ENCODE measurements around the gene JMJD8. TPM values are rescaled to one million over a fixed set of nuclear protein-coding genes. Genes with fewer than 3 reads are reported as not detected.

The JMJD8 gene
- total and polyA plus RNA-seq, 10 donors = 24.9 to 58.7 (median 35.9) TPM

DNA sequence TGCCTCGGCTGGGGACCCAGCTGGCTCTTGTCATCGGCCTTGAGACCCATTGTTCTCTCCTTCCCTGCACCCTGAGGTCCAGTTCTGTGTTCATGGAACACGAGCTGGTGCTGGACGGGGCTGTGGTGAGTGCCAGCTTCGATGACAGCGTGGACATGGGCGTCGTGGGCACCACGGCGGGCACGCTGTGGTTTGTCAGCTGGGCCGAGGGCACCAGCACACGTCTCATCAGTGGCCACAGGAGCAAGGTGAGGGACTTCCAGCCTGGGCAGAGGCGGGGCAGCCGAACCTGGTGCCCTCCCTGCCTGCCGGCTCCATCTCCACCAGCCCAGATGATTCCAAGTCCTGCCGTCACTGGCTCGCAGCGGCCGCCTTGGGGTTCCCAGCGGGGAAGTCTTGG is 21.5 kb downstream of the JMJD8 start:
- Histone ChIP-seq H3K27ac (no peak overlapping the region), H3K9me3 (no peaks in the 10 kb centered on the region), H3K36me3 (peaks cover 0 to 12% (median 0%) of the 10 kb centered on the region in 6 donors), H3K4me3 (no peak overlapping the region), H3K27me3 (replicated peaks in 1 of 7) (no peaks in the 10 kb centered on the region), H3K4me1 (peaks cover 15 to 36% (median 25%) of the 10 kb centered on the region in 6 donors)
- TF ChIP-seq, protein P1, sequence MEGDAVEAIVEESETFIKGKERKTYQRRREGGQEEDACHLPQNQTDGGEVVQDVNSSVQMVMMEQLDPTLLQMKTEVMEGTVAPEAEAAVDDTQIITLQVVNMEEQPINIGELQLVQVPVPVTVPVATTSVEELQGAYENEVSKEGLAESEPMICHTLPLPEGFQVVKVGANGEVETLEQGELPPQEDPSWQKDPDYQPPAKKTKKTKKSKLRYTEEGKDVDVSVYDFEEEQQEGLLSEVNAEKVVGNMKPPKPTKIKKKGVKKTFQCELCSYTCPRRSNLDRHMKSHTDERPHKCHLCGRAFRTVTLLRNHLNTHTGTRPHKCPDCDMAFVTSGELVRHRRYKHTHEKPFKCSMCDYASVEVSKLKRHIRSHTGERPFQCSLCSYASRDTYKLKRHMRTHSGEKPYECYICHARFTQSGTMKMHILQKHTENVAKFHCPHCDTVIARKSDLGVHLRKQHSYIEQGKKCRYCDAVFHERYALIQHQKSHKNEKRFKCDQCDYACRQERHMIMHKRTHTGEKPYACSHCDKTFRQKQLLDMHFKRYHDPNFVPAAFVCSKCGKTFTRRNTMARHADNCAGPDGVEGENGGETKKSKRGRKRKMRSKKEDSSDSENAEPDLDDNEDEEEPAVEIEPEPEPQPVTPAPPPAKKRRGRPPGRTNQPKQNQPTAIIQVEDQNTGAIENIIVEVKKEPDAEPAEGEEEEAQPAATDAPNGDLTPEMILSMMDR (IDR thresholded peaks at IDR 0.05 in 8 of 11, conservative IDR thresholded peaks at IDR 0.05 in 3 of 11) = no peak
- TF ChIP-seq POLR2A (IDR thresholded peaks at IDR 0.05) (no peak), POLR2AphosphoS5 (IDR thresholded peaks at IDR 0.05) (no peak)
- DNase-seq = no peak
- WGBS, 5 donors = 87 to 95% (median 94%) methylated on average over 10 to 21 of the region's 21 CpGs
- intact Hi-C loops (cut with DNase I; ENCODE audit: low total_unique reads) = no loop called here

DNA sequence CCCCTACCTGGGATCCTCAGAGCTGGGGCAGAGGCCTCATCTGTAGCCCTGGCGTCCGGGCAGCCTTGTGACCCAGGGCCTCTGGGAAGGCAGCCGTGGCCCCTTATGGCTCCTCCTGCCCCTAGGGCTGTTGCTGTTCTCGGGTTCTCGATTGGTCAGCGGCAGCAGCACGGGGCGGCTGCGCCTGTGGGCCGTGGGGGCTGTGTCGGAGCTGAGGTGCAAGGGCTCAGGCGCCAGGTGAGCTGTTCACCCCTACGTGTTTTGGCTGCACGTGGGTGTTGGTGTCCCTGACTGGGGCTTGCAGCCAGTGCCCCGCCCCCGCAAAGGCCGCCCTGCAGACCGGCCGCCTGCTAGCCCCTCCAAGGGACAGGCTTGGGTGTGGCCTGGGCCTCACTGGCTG is 22.0 kb downstream of the JMJD8 start:
- Histone ChIP-seq H3K4me1 (peaks cover 10 to 31% (median 20%) of the 10 kb centered on the region in 6 donors), H3K36me3 (peaks cover 0 to 17% (median 0%) of the 10 kb centered on the region in 6 donors), H3K9me3 (no peaks in the 10 kb centered on the region), H3K27me3 (replicated peaks in 1 of 7) (no peaks in the 10 kb centered on the region), H3K27ac (no peak overlapping the region), H3K4me3 (no peak overlapping the region)
- WGBS, 5 donors = 94 to 97% (median 95%) methylated on average over 9 to 19 of the region's 19 CpGs
- intact Hi-C loops (cut with DNase I; ENCODE audit: low total_unique reads) = no loop called here
- TF ChIP-seq, protein P1 (IDR thresholded peaks at IDR 0.05 in 8 of 11, conservative IDR thresholded peaks at IDR 0.05 in 3 of 11) = no peak
- TF ChIP-seq POLR2AphosphoS5 (IDR thresholded peaks at IDR 0.05) (no peak), POLR2A (IDR thresholded peaks at IDR 0.05) (no peak)
- no peak for DNase-seq

DNA sequence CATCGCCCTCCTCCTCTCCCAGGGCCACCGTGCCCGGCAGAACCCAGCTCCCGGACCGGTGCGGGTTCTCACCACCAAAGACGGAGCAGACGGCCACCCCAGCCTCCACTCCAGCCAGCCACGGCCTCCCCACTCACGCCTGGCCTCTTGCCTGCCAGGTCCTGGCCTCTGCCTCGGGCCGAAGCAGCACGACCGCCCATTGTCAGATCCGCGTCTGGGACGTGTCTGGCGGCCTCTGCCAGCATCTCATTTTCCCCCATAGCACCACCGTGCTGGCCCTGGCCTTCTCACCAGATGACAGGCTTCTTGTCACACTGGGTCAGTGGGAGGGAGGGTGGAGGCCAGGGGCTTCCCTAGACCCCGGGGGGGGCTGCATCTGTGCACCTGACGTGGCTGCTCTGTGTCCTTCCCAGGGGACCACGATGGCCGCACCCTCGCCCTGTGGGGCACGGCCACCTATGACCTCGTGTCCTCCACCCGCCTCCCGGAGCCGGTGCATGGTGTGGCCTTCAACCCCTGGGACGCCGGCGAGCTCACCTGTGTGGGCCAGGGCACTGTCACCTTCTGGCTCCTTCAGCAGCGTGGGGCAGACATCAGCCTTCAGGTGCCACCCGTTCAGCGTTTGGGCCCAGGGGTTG is 22.8 kb downstream of the JMJD8 start:
- DNase-seq = no peak
- H3K36me3 ChIP-seq = peaks cover 0 to 24% (median 0%) of the 10 kb centered on the region in 6 donors
- intact Hi-C loops (cut with DNase I; ENCODE audit: low total_unique reads) = no loop called here
- peak overlapping the region in 6 of 8 donors; percentile 35 to 84 (median 76) for H3K27ac ChIP-seq
- no peaks in the 10 kb centered on the region for H3K9me3 ChIP-seq
- no peaks in the 10 kb centered on the region for H3K27me3 ChIP-seq (replicated peaks in 1 of 7)
- WGBS, 5 donors = 62 to 76% (median 74%) methylated on average over 31 to 35 of the region's 35 CpGs
- peak overlapping the region in 1 of 8 donors; percentile 61 for H3K4me3 ChIP-seq
- peaks cover 9 to 23% (median 16%) of the 10 kb centered on the region in 6 donors for H3K4me1 ChIP-seq
- TF ChIP-seq, protein P1 (IDR thresholded peaks at IDR 0.05 in 8 of 11, conservative IDR thresholded peaks at IDR 0.05 in 3 of 11) = peak in 3 of 11 experiments; percentile 3 to 27 (median 24)
- TF ChIP-seq POLR2AphosphoS5 (IDR thresholded peaks at IDR 0.05) = no peak

DNA sequence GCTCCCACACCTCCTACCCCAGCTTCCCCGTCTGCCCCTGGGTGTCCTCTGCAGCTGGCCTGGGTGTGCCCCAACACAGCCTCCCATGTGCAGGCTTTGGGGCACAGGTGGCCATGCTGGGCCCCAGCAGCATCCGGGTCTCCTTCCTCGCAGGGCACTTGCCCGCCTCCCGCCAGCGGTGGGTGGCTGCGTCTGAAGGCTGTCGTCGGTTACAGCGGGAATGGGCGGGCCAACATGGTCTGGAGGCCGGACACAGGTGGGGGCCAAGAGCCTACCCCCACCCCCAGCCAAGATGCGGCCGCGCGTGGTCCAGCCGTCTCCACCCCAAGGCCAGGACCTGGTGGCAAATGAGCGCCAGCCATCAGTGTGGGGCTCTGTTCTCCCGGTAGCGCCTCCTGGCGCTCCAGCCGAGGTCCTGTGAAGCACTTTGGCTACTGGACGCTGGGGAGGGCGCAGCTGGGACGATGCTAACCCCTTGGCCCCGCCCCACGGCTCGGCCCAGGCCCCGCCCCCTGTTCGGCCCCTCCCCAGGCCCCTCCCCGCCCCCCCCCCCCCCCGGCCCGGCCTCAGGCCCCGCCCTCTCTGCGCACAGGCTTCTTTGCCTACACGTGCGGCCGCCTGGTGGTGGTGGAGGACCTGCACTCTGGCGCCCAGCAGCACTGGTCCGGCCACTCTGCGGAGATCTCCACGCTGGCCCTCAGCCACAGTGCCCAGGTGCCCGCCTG is 23.5 kb downstream of the JMJD8 start:
- H3K27ac ChIP-seq = peak overlapping the region in 7 of 8 donors; percentile 53 to 84 (median 78)
- H3K4me1 ChIP-seq = peaks cover 9 to 22% (median 16%) of the 10 kb centered on the region in 6 donors
- peaks cover 0 to 31% (median 0%) of the 10 kb centered on the region in 6 donors for H3K36me3 ChIP-seq
- WGBS, 5 donors = 4 to 32% (median 16%) methylated on average over 8 to 38 of the region's 43 CpGs
- H3K9me3 ChIP-seq = no peaks in the 10 kb centered on the region
- H3K4me3 ChIP-seq = peak overlapping the region in 6 of 8 donors; percentile 8 to 61 (median 30)
- no peaks in the 10 kb centered on the region for H3K27me3 ChIP-seq (replicated peaks in 1 of 7)
- DNase-seq = peak; percentile 95
- no peak for TF ChIP-seq POLR2A (IDR thresholded peaks at IDR 0.05)
- TF ChIP-seq, protein P1 (IDR thresholded peaks at IDR 0.05 in 8 of 11, conservative IDR thresholded peaks at IDR 0.05 in 3 of 11) = peak; percentile 4 to 83 (median 67)
- peak; percentile 64 to 84 (median 70) for TF ChIP-seq POLR2AphosphoS5 (IDR thresholded peaks at IDR 0.05)
- intact Hi-C loops (cut with DNase I; ENCODE audit: low total_unique reads) = no loop called here

All from spleen (tissue), 11 donors.